ENCODE results near the gene KNCN. TPM values are rescaled to one million over a fixed set of nuclear protein-coding genes. Genes with fewer than 3 reads are reported as not detected.

KNCN gene
- total RNA-seq, 2 experiments from 2014 or later, result not detected

- Mint-ChIP-seq H3K4me3 (no peak overlapping the region), H3K27me3 (peaks cover 53% of the 10 kb centered on the region), H3K27ac (no peak overlapping the region), H3K36me3 (ENCODE audit: low read depth) (no peaks in the 10 kb centered on the region), H3K4me1 (ENCODE audit: low read depth) (peaks cover 5% of the 10 kb centered on the region), H3K9me3 (no peaks in the 10 kb centered on the region)
- ChIA-PET POLR2A (no interaction called here), CTCF (interaction anchor here (1.3 kb wide), 1 partner anchor 196 kb away, joined by 3 read pairs; no protein-coding TSS in a partner anchor)
- intact Hi-C loops (cut with DNase I, micrococcal nuclease), result loop anchor here in 1 of 2 experiments (5.0 kb wide), 1 partner anchor 52 kb away; no protein-coding TSS in a partner anchor
- H3K27me3 ChIP-seq (ENCODE audit: control insufficient read depth in 1 of 2, insufficient read depth in 2 of 2, low read length in 2 of 2), result peaks cover 6 to 13% of the 10 kb centered on the region in 2 experiments
- H3K4me3 ChIP-seq (ENCODE audit: low read length), result no peak overlapping the region
- no peak overlapping the region for H3K27ac ChIP-seq (ENCODE audit: low read depth in 1 of 2, low read length in 2 of 2)
- TF ChIP-seq CTCF (IDR thresholded peaks at IDR 0.05), result no peak
- DNase-seq, result no peak
- no peaks in the 10 kb centered on the region for H3K9me3 ChIP-seq (ENCODE audit: control insufficient read depth in 1 of 2, insufficient read depth in 1 of 2, low read length in 2 of 2)
- no peak for ATAC-seq (ENCODE audit: poor library complexity)
- peaks cover 12% of the 10 kb centered on the region for H3K4me1 ChIP-seq (ENCODE audit: insufficient read depth, low read length)
- no peaks in the 10 kb centered on the region for H3K36me3 ChIP-seq (ENCODE audit: insufficient read depth, low read length)
These were observed 22.3 kb downstream of the KNCN start for GRCh38 chr1:46529031-46529630.

GRCh38 chr1:46528297-46528955 is 23.0 kb downstream of the KNCN start:
- DNase-seq, result no peak
- ATAC-seq (ENCODE audit: poor library complexity), result no peak
- Histone ChIP-seq H3K27me3 (ENCODE audit: control insufficient read depth in 1 of 2, insufficient read depth in 2 of 2, low read length in 2 of 2) (peaks cover 6 to 13% of the 10 kb centered on the region in 2 experiments), H3K4me3 (ENCODE audit: low read length) (no peak overlapping the region), H3K36me3 (ENCODE audit: insufficient read depth, low read length) (no peaks in the 10 kb centered on the region), H3K9me3 (ENCODE audit: control insufficient read depth in 1 of 2, insufficient read depth in 1 of 2, low read length in 2 of 2) (no peaks in the 10 kb centered on the region), H3K4me1 (ENCODE audit: insufficient read depth, low read length) (peaks cover 7% of the 10 kb centered on the region), H3K27ac (ENCODE audit: low read depth in 1 of 2, low read length in 2 of 2) (no peak overlapping the region)
- Mint-ChIP-seq H3K36me3 (ENCODE audit: low read depth) (no peaks in the 10 kb centered on the region), H3K9me3 (no peaks in the 10 kb centered on the region), H3K4me1 (ENCODE audit: low read depth) (no peaks in the 10 kb centered on the region), H3K4me3 (no peak overlapping the region), H3K27me3 (peaks cover 58% of the 10 kb centered on the region), H3K27ac (no peak overlapping the region)
- POLR2A ChIA-PET, result no interaction called here
- no peak for TF ChIP-seq CTCF (IDR thresholded peaks at IDR 0.05)
- CTCF ChIA-PET, result no interaction called here
- intact Hi-C loops (cut with DNase I, micrococcal nuclease), result loop anchor here (1.0 to 5.0 kb wide), 5 partner anchors 51 to 122 kb away; no protein-coding TSS in a partner anchor

- Mint-ChIP-seq H3K4me1 (ENCODE audit: low read depth) (no peaks in the 10 kb centered on the region), H3K4me3 (no peak overlapping the region), H3K9me3 (no peaks in the 10 kb centered on the region), H3K27ac (no peak overlapping the region), H3K27me3 (peaks cover 58% of the 10 kb centered on the region), H3K36me3 (ENCODE audit: low read depth) (no peaks in the 10 kb centered on the region)
- peaks cover 5% of the 10 kb centered on the region for H3K4me1 ChIP-seq (ENCODE audit: insufficient read depth, low read length)
- no peak overlapping the region for H3K4me3 ChIP-seq (ENCODE audit: low read length)
- H3K9me3 ChIP-seq (ENCODE audit: control insufficient read depth in 1 of 2, insufficient read depth in 1 of 2, low read length in 2 of 2), result no peaks in the 10 kb centered on the region
- peak; percentile 69 for ATAC-seq (ENCODE audit: poor library complexity)
- DNase-seq, result peak; percentile 47 to 81 (median 64)
- no peaks in the 10 kb centered on the region for H3K36me3 ChIP-seq (ENCODE audit: insufficient read depth, low read length)
- POLR2A ChIA-PET, result no interaction called here
- peak; percentile 76 for TF ChIP-seq CTCF (IDR thresholded peaks at IDR 0.05)
- CTCF ChIA-PET, result interaction anchor here (2.0 kb wide), 1 partner anchor 81 kb away, joined by 6 read pairs; no protein-coding TSS in a partner anchor
- H3K27me3 ChIP-seq (ENCODE audit: control insufficient read depth in 1 of 2, insufficient read depth in 2 of 2, low read length in 2 of 2), result peaks cover 6 to 13% of the 10 kb centered on the region in 2 experiments
- no peak overlapping the region for H3K27ac ChIP-seq (ENCODE audit: low read depth in 1 of 2, low read length in 2 of 2)
- intact Hi-C loops (cut with DNase I, micrococcal nuclease), result loop anchor here (1.0 to 5.0 kb wide), 6 partner anchors 50 to 121 kb away; no protein-coding TSS in a partner anchor
These were observed 23.8 kb downstream of the KNCN start for GRCh38 chr1:46527474-46528296.
